PC-3 (cell line): Measurements from ENCODE around the gene CELA1. TPM values are rescaled to one million over a fixed set of nuclear protein-coding genes. Genes with fewer than 3 reads are reported as not detected.

Experiments
- ATAC-seq: fragments of 200-7000 bp; cut with Tn5 transposase; 2 replicates; pipeline ENCODE4 v1.9.1; 2020; ENCODE audit warnings: mild to moderate bottlenecking, moderate library complexity
- BruUV-seq: library from RNA; stranded (reverse); fragments of 400-500 nt; replicated peaks from 2 replicates; lab custom pipeline; 2021; lab: Mats Ljungman, UMichigan
- CTCF ChIA-PET: fragments of 300-600 bp; sonication (Branson Sonifier 250); formaldehyde crosslinking; loops from one replicate; lab custom pipeline; 2022; ENCODE audit warnings: antibody characterized with exemption; lab: Charles Lee
- POLR2A ChIA-PET: fragments of 300-600 bp; sonication (Branson Sonifier 250); formaldehyde crosslinking; loops from one replicate; lab custom pipeline; 2022; ENCODE audit warnings: antibody characterized with exemption; ENCODE audit not compliant: unreplicated experiment; lab: Charles Lee
- DNase-seq: peaks from one replicate; pipeline ENCODE4 v3.0.0-alpha.2; 2015
- H2AFZ ChIP-seq: fragments of 300-600 bp; sonication (generic); 2 replicates; pipeline ENCODE4 v1.6.0; 2016; ENCODE audit warnings: antibody characterized with exemption, low read length
- H3F3A ChIP-seq: fragments of 300-600 bp; sonication (generic); one replicate; pipeline ENCODE4 v1.6.0; 2017; ENCODE audit warnings: antibody characterized with exemption, low read length, control low read depth, mild to moderate bottlenecking; ENCODE audit not compliant: unreplicated experiment
- H3K27ac ChIP-seq: fragments of 300-600 bp; sonication (generic); 2 replicates; pipeline ENCODE4 v1.5.1; 2016; ENCODE audit warnings: mild to moderate bottlenecking, low read length
- H3K27me3 ChIP-seq: fragments of 300-600 bp; sonication (generic); 2 replicates; pipeline ENCODE4 v1.6.1; 2016; ENCODE audit warnings: low read length, mixed read lengths
- H3K36me3 ChIP-seq: fragments of 300-600 bp; sonication (generic); 2 replicates; pipeline ENCODE4 v1.6.1; 2016; ENCODE audit warnings: low read depth, mixed run types, low read length, mixed read lengths
- H3K4me1 ChIP-seq: fragments of 300-600 bp; sonication (generic); 2 replicates; pipeline ENCODE4 v1.5.1; 2016; ENCODE audit warnings: low read length; ENCODE audit not compliant: insufficient read depth
- H3K4me2 ChIP-seq: fragments of 300-600 bp; sonication (generic); 2 replicates; pipeline ENCODE4 v1.6.0; 2016; ENCODE audit warnings: low read length
- H3K4me3 ChIP-seq: fragments of 300-600 bp; sonication (generic); 2 replicates; pipeline ENCODE4 v1.5.1; 2016; ENCODE audit warnings: mild to moderate bottlenecking, low read length, mixed read lengths
- H3K79me2 ChIP-seq: fragments of 300-600 bp; sonication (generic); 2 replicates; pipeline ENCODE4 v1.6.1; 2017; ENCODE audit warnings: low read length, mixed read lengths
- H3K9ac ChIP-seq: fragments of 300-600 bp; sonication (generic); 2 replicates; pipeline ENCODE4 v1.6.0; 2016; ENCODE audit warnings: mild to moderate bottlenecking, low read length
- H3K9me2 ChIP-seq: fragments of 300-600 bp; sonication (generic); replicated peaks from 2 replicates; pipeline ENCODE4 v1.6.1; 2016; ENCODE audit warnings: mixed run types, low read length, mixed read lengths
- H3K9me3 ChIP-seq: fragments of 300-600 bp; sonication (generic); 2 replicates; pipeline ENCODE4 v1.6.1; 2016; ENCODE audit warnings: low read length, mixed read lengths
- H4K20me1 ChIP-seq: fragments of 300-600 bp; sonication (generic); 2 replicates; pipeline ENCODE4 v1.6.1; 2016; ENCODE audit warnings: low read length, mixed read lengths
- EZH2 ChIP-seq: fragments of 300-600 bp; sonication (generic); IDR thresholded peaks from one replicate; pipeline ENCODE4 v1.6.1; 2017; ENCODE audit warnings: antibody characterized with exemption, mild to moderate bottlenecking, low read length; ENCODE audit not compliant: unreplicated experiment
- EZH2phosphoT487 ChIP-seq: fragments of 300-600 bp; sonication (generic); IDR thresholded peaks from 2 replicates; pipeline ENCODE4 v1.6.1; 2018; ENCODE audit warnings: mild to moderate bottlenecking, antibody characterized with exemption, low read length, borderline replicate concordance
- intact Hi-C: fragments of 100-400 bp; cut with micrococcal nuclease; formaldehyde crosslinking; loops from 2 replicates; pipeline ENCODE4 v1.9.0; 2023
- total RNA-seq: library from RNA; depleted of rRNA; stranded (reverse); fragments of >200 nt; gene quantifications from 2 replicates; pipeline ENCODE4 v1.2.3, GENCODE V29; 2014
- TF ChIP-seq, protein P1 (sequence below): fragments of 300-600 bp; sonication (generic); conservative IDR thresholded peaks from 2 replicates; pipeline ENCODE4 v1.5.1; 2017; ENCODE audit warnings: antibody characterized with exemption, low read depth, mild to moderate bottlenecking, low read length

Gene CELA1
- total RNA-seq, 1 experiment from 2014 or later: not detected

DNA sequence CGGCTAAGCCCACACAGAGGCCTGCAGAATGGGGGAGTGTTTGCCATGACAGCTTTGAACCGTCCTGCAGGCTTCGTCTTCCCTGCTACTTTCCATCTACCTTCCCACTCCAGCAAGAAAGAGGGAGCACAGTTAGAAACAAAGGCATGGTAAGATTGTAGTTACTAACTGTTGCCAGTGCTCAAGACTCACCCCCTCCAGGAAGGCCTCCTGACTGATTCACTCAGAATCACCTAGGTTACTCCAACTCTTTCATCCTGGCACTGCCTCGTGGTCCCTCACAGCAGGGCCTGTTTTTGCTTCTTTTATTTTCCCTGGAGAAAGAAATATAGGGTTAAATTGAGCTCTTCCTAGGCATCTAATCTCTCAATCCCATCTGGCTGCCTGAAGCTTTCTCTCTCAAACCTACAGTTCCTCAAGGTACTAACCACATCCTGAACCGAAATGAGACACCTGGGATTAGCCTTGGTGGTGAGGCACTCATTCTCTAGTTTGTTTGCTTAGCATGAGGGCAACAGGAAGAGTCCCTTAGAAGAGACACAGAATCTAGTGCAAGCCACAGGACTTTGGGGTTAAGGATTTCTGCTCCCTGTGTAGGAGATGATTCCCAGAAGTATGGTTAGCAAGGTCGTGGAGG lies 36.9 kb upstream of the CELA1 start:
- Histone ChIP-seq H3K36me3 (peaks cover 46% of the 10 kb centered on the region), H3F3A (no peaks in the 10 kb centered on the region), H3K9me3 (no peaks in the 10 kb centered on the region), H3K9me2 (no peaks in the 10 kb centered on the region), H3K4me3 (no peak overlapping the region), H3K4me1 (peaks cover 70% of the 10 kb centered on the region), H3K27me3 (no peaks in the 10 kb centered on the region), H3K79me2 (peaks cover 48% of the 10 kb centered on the region), H3K27ac (peak overlapping the region; percentile 97), H2AFZ (no peak overlapping the region), H3K4me2 (peak overlapping the region; percentile 53), H3K9ac (peak overlapping the region; percentile 57), H4K20me1 (no peaks in the 10 kb centered on the region)
- TF ChIP-seq EZH2phosphoT487 (no peak), EZH2 (no peak)
- ChIA-PET CTCF (no interaction called here), POLR2A (interaction anchor here (0.6 to 1.0 kb wide), 2 partner anchors 12 to 1100 kb away, joined by 3 to 8 read pairs; partner anchors contain the start of gene LIMA1)
- DNase-seq (peak; percentile 96), ATAC-seq (peak; percentile 83)
- BruUV-seq: no TSS peak
- intact Hi-C loops: no loop called here

DNA sequence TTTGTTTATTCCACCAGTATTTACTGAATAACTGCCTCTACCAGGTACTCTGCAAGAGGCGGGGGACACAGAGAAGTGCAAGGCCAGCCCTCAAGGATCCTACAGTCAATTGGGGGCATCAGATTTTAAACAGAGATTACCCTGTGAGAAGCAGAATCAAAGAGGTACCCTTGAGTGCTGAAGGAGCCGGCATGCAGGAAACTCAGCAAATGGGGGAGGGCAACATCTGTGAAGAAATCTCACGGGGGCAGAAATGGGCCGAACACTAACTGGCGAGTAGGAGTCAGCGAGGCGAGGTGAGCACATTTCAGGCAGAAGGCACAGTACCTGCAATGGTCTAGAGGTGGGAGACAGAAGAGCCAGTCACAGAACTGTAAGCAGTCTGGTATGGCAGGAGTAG lies 35.7 kb upstream of the CELA1 start:
- no peaks in the 10 kb centered on the region for H3F3A ChIP-seq
- no peaks in the 10 kb centered on the region for H3K27me3 ChIP-seq
- H2AFZ ChIP-seq: no peak overlapping the region
- no TSS peak for BruUV-seq
- no peak overlapping the region for H3K4me3 ChIP-seq
- CTCF ChIA-PET: no interaction called here
- no peak overlapping the region for H3K4me2 ChIP-seq
- no peak for ATAC-seq
- H3K9me3 ChIP-seq: no peaks in the 10 kb centered on the region
- TF ChIP-seq EZH2phosphoT487: no peak
- TF ChIP-seq EZH2: no peak
- TF ChIP-seq, protein P1, sequence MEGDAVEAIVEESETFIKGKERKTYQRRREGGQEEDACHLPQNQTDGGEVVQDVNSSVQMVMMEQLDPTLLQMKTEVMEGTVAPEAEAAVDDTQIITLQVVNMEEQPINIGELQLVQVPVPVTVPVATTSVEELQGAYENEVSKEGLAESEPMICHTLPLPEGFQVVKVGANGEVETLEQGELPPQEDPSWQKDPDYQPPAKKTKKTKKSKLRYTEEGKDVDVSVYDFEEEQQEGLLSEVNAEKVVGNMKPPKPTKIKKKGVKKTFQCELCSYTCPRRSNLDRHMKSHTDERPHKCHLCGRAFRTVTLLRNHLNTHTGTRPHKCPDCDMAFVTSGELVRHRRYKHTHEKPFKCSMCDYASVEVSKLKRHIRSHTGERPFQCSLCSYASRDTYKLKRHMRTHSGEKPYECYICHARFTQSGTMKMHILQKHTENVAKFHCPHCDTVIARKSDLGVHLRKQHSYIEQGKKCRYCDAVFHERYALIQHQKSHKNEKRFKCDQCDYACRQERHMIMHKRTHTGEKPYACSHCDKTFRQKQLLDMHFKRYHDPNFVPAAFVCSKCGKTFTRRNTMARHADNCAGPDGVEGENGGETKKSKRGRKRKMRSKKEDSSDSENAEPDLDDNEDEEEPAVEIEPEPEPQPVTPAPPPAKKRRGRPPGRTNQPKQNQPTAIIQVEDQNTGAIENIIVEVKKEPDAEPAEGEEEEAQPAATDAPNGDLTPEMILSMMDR: no peak
- peaks cover 58% of the 10 kb centered on the region for H3K4me1 ChIP-seq
- POLR2A ChIA-PET: interaction anchor here (0.5 kb wide), 1 partner anchor 9 kb away, joined by 4 read pairs; the partner anchor contains the start of gene GALNT6
- H3K9me2 ChIP-seq: no peaks in the 10 kb centered on the region
- H4K20me1 ChIP-seq: no peaks in the 10 kb centered on the region
- H3K79me2 ChIP-seq: peaks cover 41% of the 10 kb centered on the region
- H3K36me3 ChIP-seq: peaks cover 53% of the 10 kb centered on the region
- no peak for DNase-seq
- no peak overlapping the region for H3K27ac ChIP-seq
- intact Hi-C loops: no loop called here
- H3K9ac ChIP-seq: no peak overlapping the region

DNA sequence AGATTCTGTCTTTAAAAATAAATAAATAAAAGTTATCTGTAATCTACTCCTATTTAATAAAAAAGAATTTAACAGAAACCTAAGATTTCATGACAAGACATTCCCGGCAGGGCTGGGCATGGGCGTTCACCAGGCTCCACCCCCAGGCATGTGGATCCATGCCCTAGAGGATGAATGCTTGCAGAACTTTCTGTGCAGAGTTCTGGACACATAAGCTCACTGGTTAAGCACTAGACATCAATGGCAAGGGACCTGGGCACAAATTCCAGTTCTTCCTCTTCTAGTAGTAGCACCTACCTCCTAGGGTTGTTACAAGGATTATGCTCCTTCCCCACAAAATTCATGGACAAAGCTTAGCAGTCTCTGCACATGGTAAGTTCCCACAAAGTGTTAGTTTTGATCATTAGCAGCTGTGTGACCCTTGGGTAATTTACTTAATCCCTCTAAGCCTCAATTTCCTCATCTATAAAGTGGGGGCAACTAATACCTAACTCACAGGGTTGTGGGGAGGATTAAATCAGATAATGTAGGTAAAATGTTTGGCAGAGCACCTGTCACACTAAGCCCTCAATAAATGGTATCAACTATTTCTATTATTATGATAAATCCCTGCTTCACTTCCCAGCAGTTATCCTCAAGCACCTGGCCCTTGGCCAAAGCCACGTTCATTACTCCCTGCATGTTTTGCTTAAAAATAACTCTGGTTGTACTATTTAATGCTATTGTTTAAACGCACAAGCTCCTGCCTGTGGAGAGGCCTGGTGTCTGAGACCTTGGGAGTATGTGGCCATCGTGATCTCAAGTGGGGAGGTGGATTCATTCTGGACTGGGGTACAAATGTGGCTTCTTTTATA lies 35.0 kb upstream of the CELA1 start:
- Histone ChIP-seq H2AFZ (no peak overlapping the region), H3K4me2 (no peak overlapping the region), H3K9me2 (no peaks in the 10 kb centered on the region), H3K4me3 (no peak overlapping the region), H3K79me2 (peaks cover 39% of the 10 kb centered on the region), H4K20me1 (no peaks in the 10 kb centered on the region), H3F3A (no peaks in the 10 kb centered on the region), H3K36me3 (peaks cover 59% of the 10 kb centered on the region), H3K9ac (no peak overlapping the region), H3K27me3 (no peaks in the 10 kb centered on the region), H3K4me1 (peaks cover 51% of the 10 kb centered on the region), H3K9me3 (no peaks in the 10 kb centered on the region), H3K27ac (no peak overlapping the region)
- BruUV-seq: no TSS peak
- intact Hi-C loops: no loop called here
- no peak for TF ChIP-seq EZH2phosphoT487
- no peak for TF ChIP-seq EZH2
- TF ChIP-seq, protein P1: no peak
- ChIA-PET CTCF (interaction anchor here (1.1 kb wide), 1 partner anchor 10 kb away, joined by 3 read pairs; no protein-coding TSS in a partner anchor), POLR2A (interaction anchor here (0.5 kb wide), 1 partner anchor 10 kb away, joined by 4 read pairs; the partner anchor contains the start of gene GALNT6)
- DNase-seq (no peak), ATAC-seq (no peak)
